Stimulated activated CD4-positive, alpha-beta T cell treated with anti-CD3 and anti-CD28 coated beads, Interleukin-2, amount 100 ng/mL, for 48 hours (primary cell): ENCODE results near the gene PHAX.
"Not testable (repeated sequence)": the region's sequence is repeated elsewhere in the genome, so short reads cannot be mapped to it uniquely, and the experiment has no call there.

Experiments used
- DNase-seq, 2 donors: peaks; one replicate each; pipeline ENCODE4 v3.0.0-alpha.2; 2020

Gene PHAX

GRCh38 chr5:126600631-126601511, at the start of gene PHAX:
PHAX (plus strand) TSS chr5:126600947; CDS start chr5:126600963, 16 bp downstream.
- peak; percentile 63 to 71 for DNase-seq

GRCh38 chr5:126552614-126553013, 48.1 kb upstream of the PHAX start:
- DNase-seq, result no peak

GRCh38 chr5:126555101-126555500, 45.6 kb upstream of the PHAX start:
- DNase-seq, result not testable (repeated sequence)

GRCh38 chr5:126561908-126562307, 38.8 kb upstream of the PHAX start:
- DNase-seq, result no peak

- DNase-seq, result no peak
Measured at GRCh38 chr5:126562823-126563222, 37.9 kb upstream of the PHAX start.

- DNase-seq, result no peak
Measured at GRCh38 chr5:126568206-126568755, 32.5 kb upstream of the PHAX start.

- DNase-seq, result no peak
Measured at GRCh38 chr5:126575644-126576043, 25.1 kb upstream of the PHAX start.

- DNase-seq, result no peak
Measured at GRCh38 chr5:126576974-126577373, 23.8 kb upstream of the PHAX start.

- no peak for DNase-seq
Measured at GRCh38 chr5:126577415-126577814, 23.3 kb upstream of the PHAX start.

- no peak for DNase-seq
Measured at GRCh38 chr5:126579716-126580115, 21.0 kb upstream of the PHAX start.

GRCh38 chr5:126583761-126584160, 17.0 kb upstream of the PHAX start:
- no peak for DNase-seq

GRCh38 chr5:126587551-126588390, 13.0 kb upstream of the PHAX start:
- no peak for DNase-seq

- DNase-seq, result no peak
Measured at GRCh38 chr5:126589536-126590297, 11.0 kb upstream of the PHAX start.

GRCh38 chr5:126591549-126591948, 9.2 kb upstream of the PHAX start:
- DNase-seq, result no peak

- peak; percentile 17 to 45 for DNase-seq
Measured at GRCh38 chr5:126594748-126595485, 5.8 kb upstream of the PHAX start, which contains the start of gene ALDH7A1. ALDH7A1 (minus strand) TSS chr5:126595219; CDS start chr5:126595198, 21 bp downstream.

GRCh38 chr5:126595486-126596083, 5.2 kb upstream of the PHAX start:
- DNase-seq, result no peak

GRCh38 chr5:126597156-126597555, 3.6 kb upstream of the PHAX start:
- DNase-seq, result no peak

GRCh38 chr5:126599499-126599898, 1.2 kb upstream of the PHAX start:
- no peak for DNase-seq

GRCh38 chr5:126599971-126600630, 646 bp upstream of the PHAX start:
- DNase-seq, result not testable (repeated sequence)

- DNase-seq, result no peak
Measured at GRCh38 chr5:126603402-126603991, 2.8 kb downstream of the PHAX start.
